C4-2B (cell line): Measurements from ENCODE around the gene TANC1.

Source experiments
- CTCF ChIP-seq: fragments of 450-650 bp; conservative IDR thresholded peaks from 2 replicates; pipeline ENCODE4 v1.5.1; 2017; ENCODE audit warnings: mild to moderate bottlenecking
- ZFX ChIP-seq: fragments of 450-650 bp; IDR thresholded peaks from 2 replicates; pipeline ENCODE4 v1.6.1; 2017

GRCh38 chr2:159133797-159134196, 165.4 kb downstream of the TANC1 start:
- TF ChIP-seq CTCF (no peak), ZFX (no peak)
